K562 (cell line): ENCODE measurements around the gene TNKS2. TPM values are rescaled to one million over a fixed set of nuclear protein-coding genes. Genes with fewer than 3 reads are reported as not detected.

Experiments used
- ATAC-seq: fragments of 200-7000 bp; cut with Tn5 transposase; 3 replicates; pipeline ENCODE4 v1.9.1; 2020; ENCODE audit warnings: moderate library complexity
- BruUV-seq: library from RNA; stranded (reverse); fragments of 400-500 nt; replicated peaks from 2 replicates; lab custom pipeline; 2021; lab: Mats Ljungman, UMichigan
- CTCF ChIA-PET: fragments of 300-600 bp; formaldehyde crosslinking; extraction: SDS; loops from one replicate; lab custom pipeline; 2021; ENCODE audit warnings: low intra/inter-chr PET ratio; lab: Yijun Ruan, JAX
- POLR2A ChIA-PET: fragments of 300-600, 350-650 bp; sonication (Branson Sonifier 250); formaldehyde crosslinking; extraction: SDS; loops from one replicate; lab custom pipeline; 2021; ENCODE audit warnings: antibody characterized with exemption, inconsistent platforms; lab: Yijun Ruan, JAX
- DNase-seq, 4 experiments: peaks; one replicate each; pipeline versions ENCODE4 v3.0.0 to v3.0.0-alpha.2; 2011 to 2018; ENCODE audit warnings: low spot score in 3 of 4, mixed read lengths in 3 of 4; ENCODE audit errors: extremely low read depth in 1 of 4
- FAIRE-seq: peaks from 2 replicates; lab custom pipeline; 2011; peaks lifted over from hg19 to GRCh38; lab: Jason Lieb, UNC
- H2AFZ ChIP-seq: 2 replicates; pipeline ENCODE4 v1.6.0; 2011; ENCODE audit warnings: low read depth, low read length, control low read depth, inconsistent platforms
- H3K27ac ChIP-seq: fragments of 200-600 bp; 3 replicates; pipeline ENCODE4 v1.8.0; 2011; ENCODE audit warnings: low read depth, mild to moderate bottlenecking, control low read depth, inconsistent platforms, low read length, moderate library complexity, mixed read lengths; ENCODE audit errors: extremely low read depth
- H3K27me3 ChIP-seq, 2 experiments: fragments of 300-600 bp in 1 of 2; 2 replicates in 1 of 2; 3 replicates in 1 of 2; pipeline versions ENCODE4 v1.6.0 to v1.8.0; 2011; ENCODE audit warnings: inconsistent platforms in 2 of 2, low read length in 2 of 2, mild to moderate bottlenecking in 1 of 2, mixed read lengths in 1 of 2, moderate library complexity in 1 of 2; ENCODE audit not compliant: control insufficient read depth in 2 of 2, insufficient read depth in 2 of 2
- H3K36me3 ChIP-seq: fragments of 300-600 bp; 3 replicates; pipeline ENCODE4 v1.8.0; 2011; ENCODE audit warnings: mild to moderate bottlenecking, low read length, inconsistent platforms; ENCODE audit not compliant: control insufficient read depth, insufficient read depth
- H3K4me1 ChIP-seq, 2 experiments: fragments of 200-600 bp in 1 of 2; replicated peaks in 1 of 2; 2 replicates in 1 of 2; 3 replicates in 1 of 2; pipeline versions ENCODE4 v1.5.1 to v1.8.0; 2011; ENCODE audit warnings: inconsistent platforms in 2 of 2, low read length in 2 of 2, mild to moderate bottlenecking in 1 of 2, mixed read lengths in 1 of 2, moderate library complexity in 1 of 2; ENCODE audit not compliant: control insufficient read depth in 2 of 2, insufficient read depth in 2 of 2
- H3K4me2 ChIP-seq: 2 replicates; pipeline ENCODE4 v1.6.1; 2011; ENCODE audit warnings: low read length, control low read depth, inconsistent platforms, mixed read lengths; ENCODE audit not compliant: insufficient read depth
- H3K4me3 ChIP-seq: fragments of 200-600 bp; sonication (generic), shearing (Covaris generic); 2 replicates; pipeline ENCODE4 v1.5.1; 2016; ENCODE audit warnings: control low read depth, inconsistent platforms
- H3K79me2 ChIP-seq: fragments of 200-600 bp; 3 replicates; pipeline ENCODE4 v1.8.0; 2011; ENCODE audit warnings: low read length, inconsistent platforms; ENCODE audit not compliant: control insufficient read depth, insufficient read depth
- H3K9ac ChIP-seq, 2 experiments: 2 replicates each; pipeline versions ENCODE4 v1.6.0 to v1.6.1; 2011; ENCODE audit warnings: low read depth in 2 of 2, low read length in 2 of 2, control low read depth in 1 of 2, inconsistent platforms in 1 of 2, mild to moderate bottlenecking in 1 of 2, mixed read lengths in 1 of 2; ENCODE audit not compliant: insufficient read depth in 1 of 2
- H3K9me1 ChIP-seq: one replicate; pipeline ENCODE4 v1.6.0; 2011; ENCODE audit warnings: inconsistent platforms, mild to moderate bottlenecking, low read length, moderate library complexity; ENCODE audit not compliant: control insufficient read depth, insufficient read depth
- H3K9me3 ChIP-seq: replicated peaks from 2 replicates; pipeline ENCODE4 v1.5.1; 2011; ENCODE audit warnings: low read depth, low read length, inconsistent platforms; ENCODE audit not compliant: control insufficient read depth, insufficient read depth
- H4K20me1 ChIP-seq: replicated peaks from 2 replicates; pipeline ENCODE4 v1.6.1; 2011; ENCODE audit warnings: low read length, inconsistent platforms, mixed read lengths; ENCODE audit not compliant: control insufficient read depth, insufficient read depth
- BRCA1 ChIP-seq, 2 experiments: fragments of 450-650 bp in 1 of 2; sonication (generic) in 1 of 2; formaldehyde crosslinking in 1 of 2; IDR thresholded peaks; 2 replicates each; pipeline versions ENCODE4 v1.5.0 to v1.6.1; 2017 to 2020; ENCODE audit warnings: mild to moderate bottlenecking in 1 of 2, missing genetic modification reagents in 1 of 2
- CBX2 ChIP-seq: fragments of 200-600 bp; sonication (generic); IDR thresholded peaks from one replicate; pipeline ENCODE4 v1.6.1; 2012; ENCODE audit warnings: mild to moderate bottlenecking, low read length, inconsistent platforms; ENCODE audit not compliant: insufficient read depth, poor library complexity, severe bottlenecking
- DACH1 ChIP-seq: fragments of 450-650 bp; IDR thresholded peaks from 2 replicates; pipeline ENCODE4 v1.6.1; 2018; ENCODE audit not compliant: partially characterized antibody
- FIP1L1 ChIP-seq: fragments of 200-400 bp; formaldehyde crosslinking; IDR thresholded peaks from 2 replicates; pipeline ENCODE4 v1.6.1; 2018; ENCODE audit warnings: mild to moderate bottlenecking, low read depth, low read length; ENCODE audit not compliant: poor library complexity, severe bottlenecking
- GABPB1 ChIP-seq: sonication (generic); formaldehyde crosslinking; IDR thresholded peaks from 2 replicates; pipeline ENCODE4 v1.8.0; 2022; ENCODE audit warnings: mild to moderate bottlenecking, missing genetic modification reagents
- MTA1 ChIP-seq: fragments of 450-650 bp; IDR thresholded peaks from 2 replicates; pipeline ENCODE4 v1.6.1; 2017; ENCODE audit warnings: borderline replicate concordance
- POLR2B ChIP-seq: fragments of 450-650 bp; IDR thresholded peaks from 2 replicates; pipeline ENCODE4 v1.6.1; 2018; ENCODE audit warnings: low read depth; ENCODE audit not compliant: partially characterized antibody
- SMAD1 ChIP-seq: fragments of 150-350 bp; IDR thresholded peaks from 2 replicates; pipeline ENCODE4 v1.6.1; 2014; ENCODE audit warnings: low read length, low read depth; ENCODE audit not compliant: partially characterized antibody
- TEAD2 ChIP-seq: fragments of 450-650 bp; IDR thresholded peaks from 2 replicates; pipeline ENCODE4 v1.6.1; 2016; ENCODE audit warnings: missing genetic modification characterization, control low read depth, missing compliant biosample characterization
- ZNF384 ChIP-seq: IDR thresholded peaks from 2 replicates; pipeline ENCODE4 v1.6.1; 2012; ENCODE audit warnings: low read depth, low read length, improper control_type of control experiment
- WGBS: fragments of 100-300 bp; shearing (Covaris generic); methylation state at CpG from one replicate; pipeline ENCODE4 v1.1.6; 2016; ENCODE audit warnings: low coverage, mixed read lengths; ENCODE audit not compliant: insufficient coverage; ENCODE audit errors: missing lambda C conversion rate; 5-methylcytosine and 5-hydroxymethylcytosine counted together
- in situ Hi-C: fragments of 300-500 bp; cut with MboI; formaldehyde crosslinking; loops from 4 replicates; pipeline ENCODE4 v1.15.0; 2018; ENCODE audit warnings: inconsistent platforms, mixed read lengths
- intact Hi-C: fragments of 100-400 bp; cut with micrococcal nuclease; formaldehyde crosslinking; loops from 2 replicates; pipeline ENCODE4 v1.14.2; 2022
- polyA plus RNA-seq, 8 experiments: library from polyadenylated mRNA; depleted of rRNA in 4 of 8; stranded (reverse) in 5 of 8; unstranded in 3 of 8; fragments of >200 nt; fragmentation: Nextera tagmentation in 2 of 8; fragmentation: Illumina TruSeq in 1 of 8; extraction: Ambion mirVana in 2 of 8; extraction: Trizol in 1 of 8; gene quantifications; 2 replicates each; pipeline versions ENCODE4 v1.2.1 to v1.2.3, GENCODE V29; 2011 to 2014; ENCODE audit warnings: inconsistent platforms in 1 of 8, missing spikeins in 1 of 8
- total RNA-seq, 7 experiments: library from RNA; depleted of rRNA in 6 of 7; stranded (reverse); fragments of >200 nt in 6 of 7; fragmentation: Illumina TruSeq in 2 of 7; extraction: Trizol in 2 of 7; gene quantifications; 2 replicates each; pipeline versions ENCODE4 v1.2.1 to v1.2.3, GENCODE V29; 2011 to 2021; ENCODE audit warnings: low replicate concordance in 1 of 7
- TF ChIP-seq, protein P1 (sequence below): fragments of 250-450 bp; sonication (Bioruptor Pico); IDR thresholded peaks from 2 replicates; pipeline ENCODE4 v1.4.0; 2020
- TF ChIP-seq, protein P2 (sequence below): fragments of 450-650 bp; IDR thresholded peaks from 2 replicates; pipeline ENCODE4 v1.6.1; 2016; ENCODE audit warnings: borderline replicate concordance
- TF ChIP-seq, protein P3 (sequence below): fragments of 250-450 bp; sonication (Bioruptor Pico); IDR thresholded peaks from 2 replicates; pipeline ENCODE4 v1.8.0; 2022; ENCODE audit warnings: moderate library complexity, mild to moderate bottlenecking, inconsistent platforms

The TNKS2 gene
- total and polyA plus RNA-seq, 9 of the 15 experiments (the other 6 are each of a cell fraction or from before 2014, with no cell fraction given): 3.5 to 19.8 (median 8.6) TPM

DNA sequence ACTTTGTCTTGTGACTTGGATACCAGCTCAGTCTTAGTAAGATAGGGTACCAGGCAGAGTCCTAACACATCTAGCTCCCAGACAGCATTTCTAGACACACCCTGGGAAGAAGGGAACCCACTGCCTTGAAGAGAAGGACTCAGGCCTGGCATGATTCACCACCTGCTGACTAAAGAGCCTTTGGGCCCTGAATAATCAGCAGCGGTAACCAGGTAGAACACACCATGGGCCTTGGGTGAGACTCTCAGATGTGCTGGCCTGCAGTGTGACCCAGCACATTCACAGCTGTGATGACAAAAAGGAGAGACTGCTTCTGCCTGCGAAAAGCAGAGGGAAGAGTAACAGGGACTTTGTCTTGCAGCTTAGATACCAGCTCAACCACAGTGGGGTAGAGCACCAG is 10.4 kb upstream of the TNKS2 start (continued):
- TF ChIP-seq, protein P1, sequence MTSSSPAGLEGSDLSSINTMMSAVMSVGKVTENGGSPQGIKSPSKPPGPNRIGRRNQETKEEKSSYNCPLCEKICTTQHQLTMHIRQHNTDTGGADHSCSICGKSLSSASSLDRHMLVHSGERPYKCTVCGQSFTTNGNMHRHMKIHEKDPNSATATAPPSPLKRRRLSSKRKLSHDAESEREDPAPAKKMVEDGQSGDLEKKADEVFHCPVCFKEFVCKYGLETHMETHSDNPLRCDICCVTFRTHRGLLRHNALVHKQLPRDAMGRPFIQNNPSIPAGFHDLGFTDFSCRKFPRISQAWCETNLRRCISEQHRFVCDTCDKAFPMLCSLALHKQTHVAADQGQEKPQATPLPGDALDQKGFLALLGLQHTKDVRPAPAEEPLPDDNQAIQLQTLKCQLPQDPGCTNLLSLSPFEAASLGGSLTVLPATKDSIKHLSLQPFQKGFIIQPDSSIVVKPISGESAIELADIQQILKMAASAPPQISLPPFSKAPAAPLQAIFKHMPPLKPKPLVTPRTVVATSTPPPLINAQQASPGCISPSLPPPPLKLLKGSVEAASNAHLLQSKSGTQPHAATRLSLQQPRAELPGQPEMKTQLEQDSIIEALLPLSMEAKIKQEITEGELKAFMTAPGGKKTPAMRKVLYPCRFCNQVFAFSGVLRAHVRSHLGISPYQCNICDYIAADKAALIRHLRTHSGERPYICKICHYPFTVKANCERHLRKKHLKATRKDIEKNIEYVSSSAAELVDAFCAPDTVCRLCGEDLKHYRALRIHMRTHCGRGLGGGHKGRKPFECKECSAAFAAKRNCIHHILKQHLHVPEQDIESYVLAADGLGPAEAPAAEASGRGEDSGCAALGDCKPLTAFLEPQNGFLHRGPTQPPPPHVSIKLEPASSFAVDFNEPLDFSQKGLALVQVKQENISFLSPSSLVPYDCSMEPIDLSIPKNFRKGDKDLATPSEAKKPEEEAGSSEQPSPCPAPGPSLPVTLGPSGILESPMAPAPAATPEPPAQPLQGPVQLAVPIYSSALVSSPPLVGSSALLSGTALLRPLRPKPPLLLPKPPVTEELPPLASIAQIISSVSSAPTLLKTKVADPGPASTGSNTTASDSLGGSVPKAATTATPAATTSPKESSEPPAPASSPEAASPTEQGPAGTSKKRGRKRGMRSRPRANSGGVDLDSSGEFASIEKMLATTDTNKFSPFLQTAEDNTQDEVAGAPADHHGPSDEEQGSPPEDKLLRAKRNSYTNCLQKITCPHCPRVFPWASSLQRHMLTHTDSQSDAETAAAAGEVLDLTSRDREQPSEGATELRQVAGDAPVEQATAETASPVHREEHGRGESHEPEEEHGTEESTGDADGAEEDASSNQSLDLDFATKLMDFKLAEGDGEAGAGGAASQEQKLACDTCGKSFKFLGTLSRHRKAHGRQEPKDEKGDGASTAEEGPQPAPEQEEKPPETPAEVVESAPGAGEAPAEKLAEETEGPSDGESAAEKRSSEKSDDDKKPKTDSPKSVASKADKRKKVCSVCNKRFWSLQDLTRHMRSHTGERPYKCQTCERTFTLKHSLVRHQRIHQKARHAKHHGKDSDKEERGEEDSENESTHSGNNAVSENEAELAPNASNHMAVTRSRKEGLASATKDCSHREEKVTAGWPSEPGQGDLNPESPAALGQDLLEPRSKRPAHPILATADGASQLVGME (CRISPR knock-in tag): no peak
- TF ChIP-seq DACH1: no peak
- TF ChIP-seq ZNF384: no peak
- TF ChIP-seq GABPB1 (CRISPR knock-in tag): no peak
- TF ChIP-seq SMAD1: no peak
- TF ChIP-seq, all 486 proteins: peak for 0

DNA sequence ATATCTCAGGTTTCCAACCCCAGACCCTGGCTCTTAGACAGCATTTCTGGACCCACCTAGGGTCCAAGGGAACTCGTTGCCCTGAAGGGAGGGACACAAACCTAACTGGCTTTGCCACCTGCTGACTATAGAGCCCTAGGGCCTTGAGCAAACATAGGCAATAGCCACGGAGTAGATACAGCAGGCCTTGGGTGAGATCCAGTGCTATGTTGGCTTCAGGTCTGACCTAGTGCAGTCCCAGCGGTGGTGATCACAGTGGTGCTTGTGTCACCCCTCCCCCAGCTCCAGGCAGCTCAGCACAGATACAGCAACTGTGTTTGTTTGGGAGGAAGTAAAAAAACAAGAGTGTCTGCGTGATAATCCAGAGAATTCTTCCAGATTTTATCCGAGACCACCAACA is 9.7 kb upstream of the TNKS2 start:
- H4K20me1 ChIP-seq: no peaks in the 10 kb centered on the region
- TF ChIP-seq, protein P2, sequence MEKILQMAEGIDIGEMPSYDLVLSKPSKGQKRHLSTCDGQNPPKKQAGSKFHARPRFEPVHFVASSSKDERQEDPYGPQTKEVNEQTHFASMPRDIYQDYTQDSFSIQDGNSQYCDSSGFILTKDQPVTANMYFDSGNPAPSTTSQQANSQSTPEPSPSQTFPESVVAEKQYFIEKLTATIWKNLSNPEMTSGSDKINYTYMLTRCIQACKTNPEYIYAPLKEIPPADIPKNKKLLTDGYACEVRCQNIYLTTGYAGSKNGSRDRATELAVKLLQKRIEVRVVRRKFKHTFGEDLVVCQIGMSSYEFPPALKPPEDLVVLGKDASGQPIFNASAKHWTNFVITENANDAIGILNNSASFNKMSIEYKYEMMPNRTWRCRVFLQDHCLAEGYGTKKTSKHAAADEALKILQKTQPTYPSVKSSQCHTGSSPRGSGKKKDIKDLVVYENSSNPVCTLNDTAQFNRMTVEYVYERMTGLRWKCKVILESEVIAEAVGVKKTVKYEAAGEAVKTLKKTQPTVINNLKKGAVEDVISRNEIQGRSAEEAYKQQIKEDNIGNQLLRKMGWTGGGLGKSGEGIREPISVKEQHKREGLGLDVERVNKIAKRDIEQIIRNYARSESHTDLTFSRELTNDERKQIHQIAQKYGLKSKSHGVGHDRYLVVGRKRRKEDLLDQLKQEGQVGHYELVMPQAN: no peak
- TF ChIP-seq POLR2B (no peak), MTA1 (no peak), BRCA1 (IDR thresholded peaks at IDR 0.05) (no peak), BRCA1 (CRISPR knock-in tag; IDR thresholded peaks at IDR 0.05) (no peak), CBX2 (no peak), FIP1L1 (no peak), TEAD2 (tag) (no peak)
- TF ChIP-seq, protein P3, sequence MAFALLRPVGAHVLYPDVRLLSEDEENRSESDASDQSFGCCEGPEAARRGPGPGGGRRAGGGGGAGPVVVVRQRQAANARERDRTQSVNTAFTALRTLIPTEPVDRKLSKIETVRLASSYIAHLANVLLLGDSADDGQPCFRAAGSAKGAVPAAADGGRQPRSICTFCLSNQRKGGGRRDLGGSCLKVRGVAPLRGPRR (CRISPR knock-in tag): no peak

More for the DNA sequence above, 9.7 kb upstream of the TNKS2 start:
- FAIRE-seq (no peak), DNase-seq (no peak), ATAC-seq (peak; percentile 47; the same call in 1 of the 3 replicates)
- H3K27me3 ChIP-seq: no peaks in the 10 kb centered on the region
- H2AFZ ChIP-seq: peak overlapping the region; percentile 70; the same call in 1 of the 2 replicates
- no peak overlapping the region for H3K9ac ChIP-seq
- no peaks in the 10 kb centered on the region for H3K79me2 ChIP-seq
- no peaks in the 10 kb centered on the region for H3K9me3 ChIP-seq
- 7% methylated on average over 5 of the region's 5 CpGs for WGBS
- H3K9me1 ChIP-seq: no peaks in the 10 kb centered on the region
- H3K4me1 ChIP-seq: no peaks in the 10 kb centered on the region
- no peaks in the 10 kb centered on the region for H3K36me3 ChIP-seq
- H3K27ac ChIP-seq: no peak overlapping the region
- H3K4me3 ChIP-seq: no peak overlapping the region
- H3K4me2 ChIP-seq: no peak overlapping the region; the same call in 1 of the 2 replicates
- ChIA-PET POLR2A (no interaction called here), CTCF (interaction anchor here (0.6 kb wide), 1 partner anchor 598 kb away, joined by 3 read pairs; no protein-coding TSS in a partner anchor)
- no TSS peak for BruUV-seq
- in situ Hi-C loops: no loop called here
- intact Hi-C loops: no loop called here
